Measurements from ENCODE around the gene TMEFF2.
"Not testable (repeated sequence)": the region's sequence is repeated elsewhere in the genome, so short reads cannot be mapped to it uniquely, and the experiment has no call there.

TMEFF2 gene

DNA sequence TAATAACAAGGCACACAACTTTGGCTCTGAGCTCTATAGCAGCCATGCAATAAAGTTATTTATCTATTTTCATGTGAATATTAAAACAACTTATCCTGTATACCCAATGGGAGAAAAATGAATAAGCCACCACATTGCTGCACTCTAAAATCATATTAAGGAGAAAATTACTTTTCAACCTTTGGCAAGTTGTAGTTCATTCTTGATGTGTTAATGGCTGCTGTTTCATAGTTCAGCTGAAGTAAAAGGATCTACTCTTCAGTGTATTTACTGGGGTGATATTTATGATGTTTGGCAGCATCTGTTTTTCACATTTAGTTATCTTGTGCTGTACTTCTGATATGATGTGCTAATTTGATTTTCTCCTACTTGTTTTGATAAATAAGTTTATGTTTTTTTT lies 71.8 kb downstream of the TMEFF2 start:
- TF ChIP-seq, protein P1, sequence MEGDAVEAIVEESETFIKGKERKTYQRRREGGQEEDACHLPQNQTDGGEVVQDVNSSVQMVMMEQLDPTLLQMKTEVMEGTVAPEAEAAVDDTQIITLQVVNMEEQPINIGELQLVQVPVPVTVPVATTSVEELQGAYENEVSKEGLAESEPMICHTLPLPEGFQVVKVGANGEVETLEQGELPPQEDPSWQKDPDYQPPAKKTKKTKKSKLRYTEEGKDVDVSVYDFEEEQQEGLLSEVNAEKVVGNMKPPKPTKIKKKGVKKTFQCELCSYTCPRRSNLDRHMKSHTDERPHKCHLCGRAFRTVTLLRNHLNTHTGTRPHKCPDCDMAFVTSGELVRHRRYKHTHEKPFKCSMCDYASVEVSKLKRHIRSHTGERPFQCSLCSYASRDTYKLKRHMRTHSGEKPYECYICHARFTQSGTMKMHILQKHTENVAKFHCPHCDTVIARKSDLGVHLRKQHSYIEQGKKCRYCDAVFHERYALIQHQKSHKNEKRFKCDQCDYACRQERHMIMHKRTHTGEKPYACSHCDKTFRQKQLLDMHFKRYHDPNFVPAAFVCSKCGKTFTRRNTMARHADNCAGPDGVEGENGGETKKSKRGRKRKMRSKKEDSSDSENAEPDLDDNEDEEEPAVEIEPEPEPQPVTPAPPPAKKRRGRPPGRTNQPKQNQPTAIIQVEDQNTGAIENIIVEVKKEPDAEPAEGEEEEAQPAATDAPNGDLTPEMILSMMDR (IDR thresholded peaks at IDR 0.05; ENCODE audit: insufficient read depth, low read length, missing control alignments), result no peak
- H3K4me3 ChIP-seq (ENCODE audit: low read depth, low read length), result no peak overlapping the region
- ChIA-PET CTCF (interaction anchor here (0.7 to 1.2 kb wide), 2 partner anchors 311 kb away, joined by 3 read pairs; no protein-coding TSS in a partner anchor), POLR2A (no interaction called here)
- no peak for DNase-seq (ENCODE audit: low read depth, low spot score)

- ChIA-PET CTCF (interaction anchor here (0.7 kb wide), 1 partner anchor 310 kb away, joined by 3 read pairs; no protein-coding TSS in a partner anchor), POLR2A (no interaction called here)
- TF ChIP-seq, protein P1 (IDR thresholded peaks at IDR 0.05; ENCODE audit: insufficient read depth, low read length, missing control alignments), result no peak
These were observed 72.6 kb downstream of the TMEFF2 start for GRCh38 chr2:192122141-192122540.

GRCh38 chr2:192119536-192119935 lies 75.2 kb downstream of the TMEFF2 start:
- TF ChIP-seq, protein P1 (IDR thresholded peaks at IDR 0.05; ENCODE audit: insufficient read depth, low read length, missing control alignments), result no peak
- no peak for DNase-seq (ENCODE audit: low read depth, low spot score)
- POLR2A ChIA-PET, result no interaction called here
- CTCF ChIA-PET, result interaction anchor here (2.8 kb wide), 1 partner anchor 307 kb away, joined by 7 read pairs; no protein-coding TSS in a partner anchor
- H3K4me3 ChIP-seq (ENCODE audit: low read depth, low read length), result no peak overlapping the region

More at GRCh38 chr2:192122141-192122540, 72.6 kb downstream of the TMEFF2 start:
- no peak for DNase-seq (ENCODE audit: low read depth, low spot score)
- H3K4me3 ChIP-seq (ENCODE audit: low read depth, low read length), result no peak overlapping the region

- DNase-seq (ENCODE audit: low read depth, low spot score), result no peak
- ChIA-PET CTCF (interaction anchor here (1.5 to 2.8 kb wide), 2 partner anchors 44 to 305 kb away, joined by 3 to 7 read pairs; no protein-coding TSS in a partner anchor), POLR2A (no interaction called here)
- no peak overlapping the region for H3K4me3 ChIP-seq (ENCODE audit: low read depth, low read length)
- TF ChIP-seq, protein P1 (IDR thresholded peaks at IDR 0.05; ENCODE audit: insufficient read depth, low read length, missing control alignments), result no peak
These were observed 77.0 kb downstream of the TMEFF2 start for GRCh38 chr2:192117705-192118104.

- DNase-seq (ENCODE audit: low read depth, low spot score); CTCF ChIA-PET; POLR2A ChIA-PET; H3K4me3 ChIP-seq (ENCODE audit: low read depth, low read length): not testable (repeated sequence)
These were observed 83.2 kb downstream of the TMEFF2 start for GRCh38 chr2:192111536-192111935.

GRCh38 chr2:192099742-192100141 lies 95.0 kb downstream of the TMEFF2 start:
- TF ChIP-seq, protein P1 (IDR thresholded peaks at IDR 0.05; ENCODE audit: insufficient read depth, low read length, missing control alignments), result no peak
- POLR2A ChIA-PET, result no interaction called here
- CTCF ChIA-PET, result no interaction called here
- no peak for DNase-seq (ENCODE audit: low read depth, low spot score)
- no peak overlapping the region for H3K4me3 ChIP-seq (ENCODE audit: low read depth, low read length)

- POLR2A ChIA-PET, result no interaction called here
These were observed 95.8 kb downstream of the TMEFF2 start for GRCh38 chr2:192098814-192099491.

More at GRCh38 chr2:192098814-192099491, 95.8 kb downstream of the TMEFF2 start:
- no peak for DNase-seq (ENCODE audit: low read depth, low spot score)
- CTCF ChIA-PET, result no interaction called here
- H3K4me3 ChIP-seq (ENCODE audit: low read depth, low read length), result no peak overlapping the region
- TF ChIP-seq, protein P1 (IDR thresholded peaks at IDR 0.05; ENCODE audit: insufficient read depth, low read length, missing control alignments), result no peak
